HL-60/S4 treated with retinoic acid at 250 ng/mL for 4 days and 3 days (cell line): Measurements from ENCODE around the gene HIVEP2.

Experiments used
- in situ Hi-C: fragments of 300-500 bp; cut with MboI; formaldehyde crosslinking; loops from 2 replicates; pipeline ENCODE4 v1.7.0; 2022; ENCODE audit warnings: low sequenced_read_pairs

The HIVEP2 gene

GRCh38 chr6:142746524-142746923 lies 198.5 kb downstream of the HIVEP2 start:
- in situ Hi-C loops = no loop called here

DNA sequence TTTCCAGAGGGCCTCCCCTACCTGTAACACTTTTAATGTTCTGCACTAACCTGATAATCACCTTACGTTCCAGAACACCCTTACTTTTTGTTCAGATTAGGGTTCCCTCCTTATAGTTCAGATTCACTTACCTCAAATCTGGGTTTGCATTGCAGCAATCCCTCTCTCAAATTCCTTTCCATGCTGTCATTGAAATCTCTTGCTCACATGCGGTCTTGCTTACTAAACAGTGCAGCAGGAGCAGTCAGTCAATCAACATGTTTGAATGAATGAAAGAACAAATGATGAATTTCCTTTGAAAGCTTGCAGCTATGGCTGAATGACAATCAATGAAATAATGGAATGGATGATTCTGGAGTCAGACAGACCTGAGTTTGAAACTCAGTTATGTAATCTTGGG lies 200.1 kb downstream of the HIVEP2 start:
- in situ Hi-C loops = no loop called here

DNA sequence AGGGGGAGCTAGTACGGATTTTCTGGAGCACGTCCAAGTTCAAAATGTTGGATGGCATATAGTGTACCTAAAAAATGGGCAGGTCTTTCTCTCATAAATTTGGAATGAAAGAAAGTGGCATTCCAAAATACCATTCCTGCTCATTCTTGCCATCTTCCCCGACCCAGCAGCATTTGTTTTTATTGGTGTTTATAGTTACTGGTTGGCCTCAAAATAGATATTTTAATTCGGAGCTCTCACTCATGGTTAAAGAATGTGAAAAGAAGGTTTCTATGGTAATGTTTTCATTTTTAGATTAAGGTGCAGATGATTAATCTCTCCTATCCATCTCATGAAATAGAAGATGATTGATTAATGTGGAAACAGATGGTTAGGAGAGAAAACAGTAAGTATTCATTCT lies 204.5 kb downstream of the HIVEP2 start:
- in situ Hi-C loops = no loop called here

GRCh38 chr6:142738731-142739130 lies 206.2 kb downstream of the HIVEP2 start:
- in situ Hi-C loops = no loop called here

GRCh38 chr6:142738035-142738396 lies 207.0 kb downstream of the HIVEP2 start:
- in situ Hi-C loops = no loop called here

DNA sequence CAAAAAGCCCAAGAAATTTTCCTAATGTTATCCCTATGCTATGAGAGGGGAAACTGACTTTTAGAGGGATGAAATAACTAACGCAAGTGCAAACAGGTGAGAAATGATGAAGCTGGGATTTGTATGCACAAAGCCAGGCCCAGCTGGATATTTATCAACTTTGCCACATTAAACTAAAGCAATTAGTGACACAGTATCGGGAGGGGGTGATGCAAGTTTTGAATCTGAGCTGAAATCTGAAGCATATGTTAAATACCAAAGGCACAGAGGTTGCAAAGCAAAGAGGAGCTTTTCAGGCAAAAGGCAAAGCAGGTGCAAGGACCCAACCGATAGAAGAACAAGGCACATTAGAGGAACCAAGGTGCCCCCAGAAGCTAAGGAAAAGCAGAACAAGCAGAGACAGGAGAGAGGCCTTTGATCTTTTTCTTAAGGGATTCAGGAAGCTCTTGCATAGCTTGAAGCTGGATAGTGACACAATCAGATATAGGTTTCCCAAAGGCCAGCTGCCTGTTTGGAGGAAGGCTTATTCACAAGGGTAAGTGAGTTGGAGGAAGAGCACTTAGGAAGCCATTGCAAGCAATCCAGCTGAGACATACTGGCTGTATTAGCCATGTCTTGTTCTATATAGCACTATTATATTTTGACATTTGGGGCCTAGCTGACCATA lies 207.5 kb downstream of the HIVEP2 start:
- in situ Hi-C loops = no loop called here

- in situ Hi-C loops = no loop called here
Observed at GRCh38 chr6:142735204-142735603, 209.8 kb downstream of the HIVEP2 start.

GRCh38 chr6:142732790-142733189 lies 212.2 kb downstream of the HIVEP2 start:
- in situ Hi-C loops = no loop called here

DNA sequence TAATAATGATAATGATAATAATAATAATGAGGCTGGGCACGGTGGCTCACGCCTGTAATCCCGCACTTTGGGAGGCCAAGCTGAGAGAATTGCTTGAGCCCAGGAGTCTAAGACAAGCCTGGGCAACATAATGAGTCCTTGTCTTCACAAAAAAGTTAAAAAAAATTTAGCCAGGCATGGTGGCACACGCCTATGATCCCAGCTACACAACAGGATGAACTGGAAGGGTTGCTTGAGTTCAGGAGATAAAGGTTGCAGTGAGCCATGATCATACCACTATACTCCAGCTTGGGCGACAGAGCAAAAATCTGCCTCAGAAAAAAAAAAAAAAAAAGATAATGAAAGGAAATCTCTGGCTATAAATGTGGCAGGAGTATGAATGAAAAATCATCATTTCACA lies 213.4 kb downstream of the HIVEP2 start:
- in situ Hi-C loops = no loop called here

DNA sequence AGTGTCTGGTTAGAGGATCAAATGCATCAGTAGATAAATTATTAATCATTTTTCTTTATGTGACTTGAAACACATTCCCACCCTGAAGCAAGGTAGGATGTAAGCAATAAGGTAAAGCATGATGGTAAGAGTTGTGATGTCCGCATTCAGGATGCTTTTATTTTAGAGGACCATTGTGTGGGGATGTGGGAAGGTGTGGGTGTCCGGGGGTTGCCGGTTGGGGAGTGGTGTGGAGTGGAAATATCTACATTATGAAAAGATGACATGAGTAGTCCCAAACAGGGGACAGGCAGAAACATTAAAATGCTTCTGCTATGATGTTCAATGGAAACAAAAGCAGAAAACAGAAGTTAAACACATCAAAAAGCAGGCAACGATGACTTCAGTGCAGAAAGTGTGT lies 215.4 kb downstream of the HIVEP2 start:
- in situ Hi-C loops = no loop called here

- in situ Hi-C loops = no loop called here
Observed at GRCh38 chr6:142728910-142729481, 216.0 kb downstream of the HIVEP2 start.

- in situ Hi-C loops = no loop called here
Observed at GRCh38 chr6:142728364-142728763, 216.6 kb downstream of the HIVEP2 start.

- in situ Hi-C loops = no loop called here
Observed at GRCh38 chr6:142726616-142727015, 218.4 kb downstream of the HIVEP2 start.

DNA sequence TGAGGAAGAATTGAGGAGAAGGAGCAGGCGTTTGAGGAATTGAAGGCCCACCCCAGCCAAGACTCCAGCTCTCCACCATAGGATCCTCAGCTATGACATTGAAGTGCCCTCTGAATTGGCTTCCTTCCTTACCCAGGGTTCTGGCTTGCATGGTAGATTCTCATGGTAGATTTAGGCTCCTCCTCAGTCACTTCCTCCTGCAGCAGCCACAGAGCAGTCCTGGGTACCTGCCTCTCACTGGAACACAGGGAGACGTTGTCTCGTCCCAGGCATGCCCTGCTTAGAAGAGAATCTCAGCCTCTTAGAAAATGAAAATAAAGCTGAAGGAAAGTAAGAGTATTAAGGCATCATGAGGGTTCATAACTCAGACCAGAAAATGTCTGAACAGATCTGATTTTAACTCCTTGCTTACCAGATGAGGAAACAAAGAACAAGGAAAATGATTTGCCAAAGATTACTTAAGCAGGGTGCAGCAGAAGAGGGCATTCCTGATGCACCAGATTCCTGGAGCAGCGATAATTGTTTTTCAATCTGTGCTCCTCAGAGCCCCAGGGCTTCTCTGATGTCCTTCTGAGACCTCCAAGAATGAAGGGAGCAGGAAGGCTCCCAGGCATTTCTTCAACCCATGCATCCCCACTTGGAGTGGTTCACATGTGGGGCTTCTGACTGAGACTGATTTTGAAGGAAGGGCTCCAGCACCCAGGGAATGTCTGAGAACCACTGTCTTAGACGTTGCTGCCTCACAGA lies 219.8 kb downstream of the HIVEP2 start:
- in situ Hi-C loops = no loop called here

DNA sequence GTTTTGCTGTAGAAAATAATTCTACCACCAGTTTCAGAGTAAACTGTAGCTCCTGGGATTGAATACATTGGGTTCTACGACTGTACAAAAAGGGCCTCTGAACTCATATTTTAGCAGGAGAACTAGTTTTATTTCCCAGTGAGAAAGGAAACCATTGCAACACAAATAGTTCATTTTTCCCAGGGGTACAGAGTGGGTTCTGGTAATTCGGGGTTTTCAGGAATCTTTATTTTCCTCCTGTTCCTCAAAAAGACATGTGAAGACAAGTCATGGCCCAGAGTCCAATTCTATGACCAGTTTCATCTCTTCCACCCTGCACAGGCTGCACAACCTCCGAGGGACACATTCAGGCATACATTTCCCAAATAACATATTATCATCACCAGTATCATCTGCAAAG lies 222.1 kb downstream of the HIVEP2 start:
- in situ Hi-C loops = no loop called here

GRCh38 chr6:142722012-142722411 lies 223.0 kb downstream of the HIVEP2 start:
- in situ Hi-C loops = no loop called here

GRCh38 chr6:142721215-142721920 lies 223.6 kb downstream of the HIVEP2 start:
- in situ Hi-C loops = no loop called here

DNA sequence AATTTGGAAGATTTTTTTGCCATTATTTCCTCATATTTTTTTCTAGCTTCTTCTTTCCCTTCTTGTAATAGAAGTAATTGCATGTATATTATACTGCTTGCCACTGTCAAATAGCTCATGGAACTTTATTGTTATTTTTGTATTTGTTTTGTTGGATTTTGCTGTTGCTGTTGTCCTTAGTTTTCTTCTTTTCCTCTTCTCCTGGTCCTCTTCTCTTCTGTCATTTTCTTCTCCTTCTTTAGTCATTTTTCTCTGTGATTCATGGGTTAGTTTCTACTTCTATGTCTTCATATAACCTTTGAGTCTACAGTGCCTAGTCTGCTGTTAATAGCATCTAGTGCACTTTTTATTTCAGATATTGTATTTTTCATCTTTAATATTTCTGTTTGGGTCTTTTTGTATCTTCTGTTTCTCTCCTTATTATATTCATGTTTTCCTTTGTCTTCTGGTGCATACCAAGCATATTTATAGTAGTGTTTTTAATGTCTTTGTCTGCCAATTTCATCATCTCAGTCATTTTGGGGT lies 226.2 kb downstream of the HIVEP2 start:
- in situ Hi-C loops = no loop called here

GRCh38 chr6:142716097-142716496 lies 228.9 kb downstream of the HIVEP2 start:
- in situ Hi-C loops = no loop called here

DNA sequence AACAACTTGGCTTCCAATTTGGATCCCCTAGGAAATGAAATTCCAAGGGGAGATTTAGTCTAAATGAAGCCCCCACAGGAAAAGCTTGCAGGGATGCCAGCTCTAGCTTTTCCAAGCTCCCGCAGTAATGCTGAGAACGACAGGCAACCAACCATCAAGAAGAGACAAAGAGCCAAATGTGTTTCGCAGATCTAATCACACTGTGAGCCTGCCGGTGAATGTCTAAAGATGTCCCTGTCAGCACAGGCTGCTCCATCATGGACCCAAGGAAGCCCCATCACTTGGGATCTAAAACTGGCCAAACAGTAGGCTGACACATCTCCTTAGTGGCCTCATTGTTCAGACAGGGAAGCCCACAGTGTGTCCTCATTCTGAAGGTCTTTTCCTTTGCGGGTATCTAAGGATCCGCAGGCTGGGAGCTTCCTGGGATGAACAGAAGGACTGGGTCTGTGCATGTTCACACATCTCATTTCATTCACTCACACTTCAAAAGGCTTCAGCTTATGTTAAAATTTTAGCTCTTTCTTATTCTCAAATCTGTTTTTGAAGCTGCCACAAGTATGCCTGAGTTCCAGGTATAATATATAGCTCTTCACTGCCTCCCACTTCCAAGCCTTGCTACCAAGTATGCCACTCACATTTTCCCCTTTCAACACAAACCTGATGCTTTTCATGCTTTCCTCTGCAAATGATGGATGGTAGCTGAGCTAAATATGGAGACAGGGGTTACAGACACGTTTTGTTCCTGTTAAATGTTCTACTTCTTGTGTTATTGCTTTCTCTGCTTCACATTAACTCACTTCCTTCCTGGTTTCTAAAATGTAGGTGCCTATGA lies 229.8 kb downstream of the HIVEP2 start:
- in situ Hi-C loops = no loop called here

DNA sequence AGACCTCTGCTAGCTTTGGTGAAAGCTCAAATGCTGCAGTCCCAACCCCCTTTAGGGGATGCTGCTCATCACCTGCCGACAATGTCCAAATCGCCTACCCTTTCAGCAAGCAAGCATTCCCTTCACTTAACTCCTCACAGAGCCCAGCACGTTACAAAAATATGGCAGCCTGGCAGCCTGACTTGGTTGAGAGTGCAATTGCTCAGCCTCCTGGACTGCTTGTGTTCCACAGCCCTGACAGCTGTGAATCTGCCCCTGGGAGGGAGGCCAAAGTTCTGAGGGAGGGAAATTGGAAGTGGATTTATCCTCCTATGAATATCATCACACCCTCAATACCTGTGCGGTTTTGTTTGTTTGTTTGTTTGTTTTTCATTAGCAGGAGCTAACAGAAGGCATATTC lies 231.0 kb downstream of the HIVEP2 start:
- in situ Hi-C loops = no loop called here
